CD4-positive, alpha-beta T cell treated with Interleukin-2 at 100 ng/mL for 4 hours (primary cell): ENCODE measurements around the gene ZC3H14.
A peak's percentile ranks its signal among the peaks of the same experiment; 100 is the strongest.
"Not testable (repeated sequence)": the region's sequence is repeated elsewhere in the genome, so short reads cannot be mapped to it uniquely, and the experiment has no call there.

Experiments used
- DNase-seq: peaks from one replicate; pipeline ENCODE4 v3.0.0-alpha.2; 2020; ENCODE audit warnings: low spot score

ZC3H14 gene, protein sequence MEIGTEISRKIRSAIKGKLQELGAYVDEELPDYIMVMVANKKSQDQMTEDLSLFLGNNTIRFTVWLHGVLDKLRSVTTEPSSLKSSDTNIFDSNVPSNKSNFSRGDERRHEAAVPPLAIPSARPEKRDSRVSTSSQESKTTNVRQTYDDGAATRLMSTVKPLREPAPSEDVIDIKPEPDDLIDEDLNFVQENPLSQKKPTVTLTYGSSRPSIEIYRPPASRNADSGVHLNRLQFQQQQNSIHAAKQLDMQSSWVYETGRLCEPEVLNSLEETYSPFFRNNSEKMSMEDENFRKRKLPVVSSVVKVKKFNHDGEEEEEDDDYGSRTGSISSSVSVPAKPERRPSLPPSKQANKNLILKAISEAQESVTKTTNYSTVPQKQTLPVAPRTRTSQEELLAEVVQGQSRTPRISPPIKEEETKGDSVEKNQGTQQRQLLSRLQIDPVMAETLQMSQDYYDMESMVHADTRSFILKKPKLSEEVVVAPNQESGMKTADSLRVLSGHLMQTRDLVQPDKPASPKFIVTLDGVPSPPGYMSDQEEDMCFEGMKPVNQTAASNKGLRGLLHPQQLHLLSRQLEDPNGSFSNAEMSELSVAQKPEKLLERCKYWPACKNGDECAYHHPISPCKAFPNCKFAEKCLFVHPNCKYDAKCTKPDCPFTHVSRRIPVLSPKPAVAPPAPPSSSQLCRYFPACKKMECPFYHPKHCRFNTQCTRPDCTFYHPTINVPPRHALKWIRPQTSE

DNA sequence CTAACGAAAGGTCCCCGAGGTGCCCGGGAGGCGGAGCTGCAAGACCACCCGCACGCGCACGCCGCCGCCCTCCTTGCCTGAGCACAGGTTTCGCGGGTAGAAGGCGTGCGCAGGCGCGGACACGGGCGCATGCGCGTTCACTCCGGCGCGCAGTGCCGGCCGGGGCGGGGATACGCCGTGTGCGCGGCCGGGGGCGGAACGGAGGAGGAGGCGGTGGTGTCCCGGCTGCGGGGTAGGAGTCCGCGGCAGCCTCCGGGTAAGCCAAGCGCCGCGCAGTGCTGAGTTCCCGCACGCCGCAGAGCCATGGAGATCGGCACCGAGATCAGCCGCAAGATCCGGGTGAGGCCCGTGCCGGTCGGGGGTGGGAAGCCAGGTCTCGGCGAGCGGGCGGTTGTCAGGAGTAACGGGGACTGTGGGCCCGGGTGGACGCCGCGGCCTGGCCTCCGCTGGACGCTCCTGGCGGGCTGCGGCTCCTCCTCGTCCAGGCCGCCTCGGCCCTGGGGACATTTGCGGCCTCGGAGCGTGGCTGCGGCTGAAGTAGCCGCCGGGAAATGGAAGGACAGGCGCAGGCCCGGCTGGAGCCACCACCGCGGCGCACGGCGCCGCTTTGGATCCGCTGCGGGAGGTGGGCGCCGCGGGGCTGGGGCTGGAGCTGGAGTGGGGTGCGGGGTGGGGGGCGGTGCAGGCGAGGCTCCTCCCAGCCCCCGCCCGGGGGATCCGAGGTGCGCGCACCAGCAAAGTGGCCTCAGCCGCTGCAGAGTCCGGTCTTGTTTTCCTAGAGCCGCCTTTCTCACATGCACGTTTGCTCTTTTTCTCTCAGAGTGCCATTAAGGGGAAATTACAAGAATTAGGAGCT lies at the start of gene ZC3H14:
Gene ZC3H14, plus strand, starts transcription at position 207 of the 856 bp plus-strand sequence. Its CDS starts 97 bp downstream, at position 304.
- peak; percentile 87 for DNase-seq

DNA sequence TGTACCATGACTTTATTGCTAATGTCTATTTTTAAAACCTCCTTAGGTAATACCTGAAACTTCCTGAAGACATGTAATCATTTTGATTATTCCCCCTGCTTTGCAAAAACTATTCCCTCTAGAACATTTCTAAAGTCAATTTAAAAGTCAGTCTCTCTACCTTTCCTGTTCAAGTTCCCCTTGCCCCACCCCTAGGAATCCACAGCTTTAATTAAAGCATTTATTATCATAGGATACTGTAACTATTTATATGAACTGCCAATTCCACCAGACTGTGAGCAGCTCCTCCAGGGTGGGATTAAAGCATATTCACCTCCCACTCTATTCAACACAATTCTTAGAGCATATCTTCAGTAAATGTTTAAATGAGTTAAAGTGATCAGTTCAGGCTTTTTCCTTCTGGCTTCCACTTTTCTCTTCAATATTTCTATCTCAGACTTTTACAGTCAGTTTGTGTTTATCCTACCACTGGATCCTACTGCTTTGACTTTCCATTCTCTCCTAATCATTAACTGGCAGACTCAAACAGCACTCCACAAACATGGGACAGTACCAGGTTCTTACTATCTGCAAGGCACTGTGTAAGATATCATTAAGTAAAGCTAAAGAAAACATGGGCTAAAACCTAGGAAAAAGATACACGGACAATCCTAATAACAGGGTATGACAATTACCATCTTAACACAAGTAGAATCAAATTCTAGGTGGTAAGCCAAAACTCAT lies 47.2 kb upstream of the ZC3H14 start:
- no peak for DNase-seq

DNA sequence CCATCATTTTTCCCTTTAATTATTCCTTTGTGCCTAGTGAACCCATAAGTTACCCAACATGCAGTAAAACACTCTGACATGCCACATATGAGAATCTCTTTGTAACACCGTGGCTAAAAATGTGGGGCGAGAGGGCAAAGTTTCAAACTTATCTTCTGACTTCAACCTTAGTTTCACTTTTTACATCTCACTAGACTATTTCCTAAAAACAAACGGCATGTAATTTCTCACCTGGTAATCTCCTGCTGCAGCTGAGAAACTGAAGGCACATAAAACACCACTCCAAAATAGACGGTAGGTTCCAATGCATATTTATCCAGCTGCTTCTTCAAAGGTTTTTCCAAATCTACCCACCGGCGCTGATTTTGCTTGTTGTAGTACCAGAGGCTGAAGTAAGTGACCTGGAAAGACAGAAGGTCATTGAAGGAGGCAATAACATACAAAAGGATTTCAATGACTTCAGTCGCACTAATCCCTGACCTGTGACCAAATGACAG lies 45.9 kb upstream of the ZC3H14 start:
- no peak for DNase-seq

DNA sequence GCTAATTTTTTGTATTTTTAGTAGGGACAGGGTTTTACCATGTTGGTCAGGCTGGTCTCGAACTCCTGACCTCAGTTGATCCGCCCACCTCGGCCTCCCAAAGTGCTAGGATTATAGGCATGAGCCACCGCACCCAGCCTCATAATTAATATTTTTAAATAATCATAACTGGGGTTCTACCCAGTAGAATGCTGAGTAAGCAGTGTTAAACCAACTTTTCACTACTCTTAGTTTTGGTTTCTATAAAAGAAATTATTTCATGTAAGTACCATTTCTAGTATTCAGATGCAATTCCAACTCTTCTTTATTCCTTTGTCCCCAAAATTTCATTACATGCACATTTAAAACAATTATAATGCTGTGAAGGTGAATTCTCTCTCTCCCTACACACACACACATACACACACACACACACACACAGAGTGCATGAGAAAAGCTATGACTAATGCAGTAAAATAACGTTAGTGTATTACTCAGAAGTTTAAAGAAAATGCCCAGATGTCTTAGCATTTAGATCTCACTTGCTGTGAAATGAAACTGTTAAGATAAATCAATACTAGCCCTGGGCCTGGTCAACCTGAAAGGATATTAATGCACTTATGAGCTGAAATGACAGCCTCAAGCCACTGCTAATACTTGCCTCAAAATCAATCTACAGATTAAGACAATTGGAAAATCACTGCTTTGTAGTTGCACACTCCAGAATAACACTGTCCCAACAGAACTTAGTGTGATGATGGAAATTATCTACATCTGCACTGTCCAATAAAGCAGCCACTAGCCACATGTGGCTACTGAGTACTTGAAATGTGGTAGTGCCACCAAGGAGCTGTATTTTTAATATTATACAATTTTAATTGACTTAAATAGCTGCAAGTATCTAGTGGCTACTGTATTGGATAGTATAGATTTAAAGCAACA lies 44.0 kb upstream of the ZC3H14 start:
- no peak for DNase-seq

DNA sequence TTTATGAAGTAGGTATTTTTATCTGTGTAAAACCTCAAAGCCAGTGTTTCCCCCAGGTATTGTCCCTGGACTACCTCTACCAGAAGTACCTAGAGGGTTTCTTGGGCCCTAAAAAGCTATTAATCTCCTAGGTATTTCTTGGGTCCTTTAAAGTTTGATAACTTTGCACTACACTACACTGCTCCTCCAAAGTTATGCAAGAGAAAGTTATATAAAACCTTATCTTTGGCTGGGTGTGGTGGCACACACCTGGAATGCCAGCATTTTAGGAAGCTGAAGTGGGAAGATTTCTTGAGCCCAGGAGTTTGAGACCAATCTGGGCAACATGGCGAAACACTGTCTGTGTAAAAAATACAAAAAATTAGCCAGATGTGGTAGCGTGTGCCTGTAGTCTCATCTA lies 42.9 kb upstream of the ZC3H14 start:
- no peak for DNase-seq

DNA sequence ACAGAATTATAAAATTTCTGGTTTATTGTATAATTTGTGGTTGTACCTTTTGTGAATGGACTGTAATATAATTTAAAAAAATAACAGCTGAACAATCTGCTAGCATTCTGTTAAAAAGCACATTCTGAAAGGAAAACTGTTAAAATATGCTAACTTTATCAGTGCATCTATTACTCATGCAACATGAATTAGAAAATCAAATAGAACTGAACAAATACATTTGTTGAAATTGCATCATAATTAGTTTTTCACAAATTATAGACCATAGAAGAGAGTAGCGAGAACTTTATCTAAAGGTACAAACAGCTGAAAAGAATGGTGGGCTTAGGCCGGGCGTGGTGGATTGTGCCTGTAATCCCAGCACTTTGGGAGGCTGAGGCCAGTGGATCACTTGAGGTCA lies 41.0 kb upstream of the ZC3H14 start:
- no peak for DNase-seq

DNA sequence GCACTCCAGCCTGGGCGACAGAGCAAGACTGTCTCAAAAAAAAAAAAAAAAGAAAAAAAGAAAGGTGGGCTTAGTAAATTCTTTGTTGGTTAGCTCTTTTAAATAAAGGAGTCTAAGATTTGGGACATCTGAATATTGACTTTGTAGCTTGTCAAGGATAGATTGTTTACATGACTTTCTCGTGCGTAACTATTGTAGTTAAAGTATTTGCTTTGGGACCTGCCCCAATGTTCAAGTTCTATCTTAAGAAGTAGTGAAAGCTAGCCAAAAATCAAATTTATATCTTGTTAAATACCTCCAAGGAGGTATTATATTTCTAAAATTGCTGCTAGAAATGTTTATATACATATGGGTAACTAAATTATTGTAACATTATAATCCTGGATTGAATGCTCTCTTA lies 40.4 kb upstream of the ZC3H14 start:
- DNase-seq = no peak

DNA sequence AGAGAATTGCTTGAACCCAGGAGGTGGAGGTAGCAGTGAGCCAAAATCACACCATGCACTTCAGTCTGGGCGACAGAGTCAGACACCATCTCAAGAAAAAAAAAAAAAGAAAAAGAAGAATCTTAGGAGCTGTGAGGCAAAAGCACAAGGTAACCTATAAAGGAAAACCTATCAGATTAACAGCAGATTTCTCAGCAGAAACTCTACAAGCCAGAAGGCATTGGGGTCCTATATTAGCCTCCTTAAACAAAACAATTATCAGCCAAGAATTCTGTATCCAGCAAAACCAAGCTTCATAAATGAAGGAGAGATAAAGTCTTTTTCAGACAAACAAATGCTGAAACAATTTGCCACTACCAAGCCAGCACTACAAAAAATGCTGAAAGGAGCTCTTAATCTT lies 32.9 kb upstream of the ZC3H14 start:
- not testable (repeated sequence) for DNase-seq

DNA sequence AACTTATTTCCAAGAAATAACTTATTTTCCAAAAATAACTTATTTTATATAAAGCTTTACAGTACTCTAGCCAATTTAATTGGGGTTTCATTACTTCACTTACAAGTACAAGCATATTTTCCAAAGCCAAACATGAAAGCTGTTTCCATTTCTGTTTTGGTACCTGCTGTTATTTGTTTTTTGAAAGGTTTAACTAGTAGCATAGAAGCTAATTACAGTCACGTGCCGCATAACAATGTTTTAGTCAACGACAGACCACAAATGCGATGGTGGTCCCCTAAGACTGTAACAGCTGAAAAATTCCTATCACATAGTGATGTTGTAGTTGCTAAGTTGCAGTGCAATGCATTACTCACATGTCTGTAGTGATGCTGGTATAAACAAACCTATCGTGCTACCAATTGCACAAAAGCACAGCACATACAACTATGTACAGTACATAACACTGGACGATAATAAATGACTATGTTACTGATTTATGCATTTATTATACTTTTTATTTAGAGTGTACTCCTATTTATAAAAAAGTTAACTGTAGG lies 29.7 kb upstream of the ZC3H14 start:
- no peak for DNase-seq

DNA sequence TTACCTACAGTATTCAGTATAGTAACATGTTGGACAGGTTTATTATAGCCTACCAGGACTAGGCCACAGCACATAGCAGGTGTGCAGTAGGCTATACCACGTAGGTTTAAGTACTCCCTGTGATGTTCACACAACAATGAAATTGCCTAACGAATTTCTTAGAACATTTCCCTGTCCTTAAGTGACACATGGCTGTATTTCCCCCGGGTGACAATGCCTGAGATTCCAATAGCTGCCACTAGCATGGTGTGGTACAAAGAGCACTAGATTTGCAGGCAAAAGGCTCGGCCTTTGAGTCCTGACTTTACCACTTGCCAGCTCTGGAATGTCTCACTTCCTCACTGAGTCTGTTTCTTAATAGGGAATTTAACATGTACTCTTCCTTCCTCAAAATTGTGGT lies 27.7 kb upstream of the ZC3H14 start:
- DNase-seq = no peak

DNA sequence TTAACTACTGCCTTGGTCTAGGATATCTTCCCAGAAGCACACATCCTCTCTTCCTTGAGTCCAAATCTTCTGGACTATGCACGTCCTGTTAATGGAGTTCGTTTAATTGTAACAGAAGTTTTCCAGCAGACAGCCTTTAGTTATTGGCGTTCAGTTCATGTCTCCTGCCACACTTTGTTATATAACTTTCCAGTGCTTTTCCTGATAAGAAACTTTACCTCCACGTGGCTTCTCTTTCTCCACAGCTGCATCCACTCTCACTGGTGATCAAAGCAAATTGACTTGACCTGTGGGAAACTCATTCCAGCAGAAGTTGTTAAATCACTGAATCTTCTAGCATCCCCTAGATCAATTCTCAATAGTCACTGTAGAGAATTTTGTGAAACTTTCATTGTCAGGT lies 27.0 kb upstream of the ZC3H14 start:
- no peak for DNase-seq

DNA sequence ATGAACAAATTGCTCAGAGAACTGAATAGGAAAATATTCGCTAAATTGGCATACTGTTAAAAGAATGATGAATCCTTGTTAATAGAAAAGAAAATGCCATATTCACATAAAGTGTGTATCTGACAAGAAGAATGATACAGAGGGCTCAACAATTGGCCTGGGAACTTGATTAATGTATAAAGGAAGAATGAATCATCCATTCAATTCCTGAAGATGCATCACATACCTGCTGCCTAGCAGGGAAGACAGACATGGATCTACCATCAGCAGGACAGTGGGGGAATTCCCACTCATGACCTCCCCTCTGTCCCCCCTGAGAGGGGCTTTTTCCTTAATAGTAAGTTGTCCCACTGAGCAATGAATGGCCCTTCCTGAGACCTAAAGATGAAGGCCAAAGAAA lies 21.5 kb upstream of the ZC3H14 start:
- DNase-seq = no peak

DNA sequence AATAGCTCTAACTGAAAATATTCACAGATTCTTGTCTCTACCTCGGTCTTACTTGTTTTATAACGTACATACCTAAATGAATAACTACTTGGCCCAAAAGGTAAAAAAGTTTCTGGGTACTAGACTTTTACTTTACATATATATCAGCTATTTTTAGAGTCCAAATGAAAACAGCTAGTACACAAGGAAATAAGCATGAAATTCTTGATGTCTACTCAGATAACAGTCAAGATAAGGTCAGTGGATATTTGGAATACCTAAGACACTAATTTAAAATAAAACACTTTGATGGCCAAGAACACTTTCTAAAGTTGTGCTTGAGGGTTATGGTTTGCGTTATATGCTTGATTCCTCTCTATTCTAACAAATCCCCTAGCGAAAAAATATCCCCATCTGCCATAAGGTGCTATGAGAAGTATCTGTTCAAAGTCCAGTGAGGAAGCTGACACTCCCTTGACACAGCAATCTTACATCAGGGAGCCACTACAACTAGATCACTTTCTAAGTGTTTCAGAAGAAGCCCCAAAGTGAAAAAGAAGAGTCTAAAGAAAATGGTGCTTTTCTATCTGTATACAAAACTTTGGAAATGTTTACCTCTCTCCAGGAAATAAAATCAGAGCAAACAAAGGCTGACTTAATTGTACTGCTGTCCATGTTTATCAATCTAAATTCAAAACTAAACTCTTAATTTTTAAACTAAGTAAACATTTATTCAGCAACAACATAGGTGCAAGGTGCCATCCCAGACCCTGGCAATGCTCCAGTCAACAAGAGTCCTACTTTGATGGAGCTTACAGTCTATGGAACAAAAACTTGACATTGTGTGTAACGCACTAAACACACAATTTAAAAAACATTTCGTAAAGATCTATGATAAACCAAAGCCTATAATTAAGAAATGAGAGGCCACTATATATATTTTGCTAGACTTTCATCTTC lies 19.7 kb upstream of the ZC3H14 start:
- no peak for DNase-seq

DNA sequence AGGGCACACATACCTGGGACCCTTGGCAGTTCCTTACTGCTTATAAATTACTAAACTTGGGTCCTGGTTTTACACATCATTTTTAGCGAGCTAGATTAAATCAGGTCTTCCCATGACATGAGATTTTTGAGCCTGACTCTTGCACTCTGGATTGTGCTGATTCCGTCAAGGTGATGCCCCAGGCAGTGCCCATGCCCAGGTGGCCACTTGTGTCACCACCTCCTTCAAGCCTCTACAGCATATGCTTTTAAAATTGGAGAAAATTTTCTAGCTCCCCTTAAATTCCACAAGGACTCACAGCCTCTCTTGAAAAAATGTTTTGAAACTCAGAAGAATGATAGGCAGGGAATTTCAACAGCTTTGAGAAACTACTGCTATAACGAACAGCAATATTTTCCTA lies 17.6 kb upstream of the ZC3H14 start:
- DNase-seq = no peak

DNA sequence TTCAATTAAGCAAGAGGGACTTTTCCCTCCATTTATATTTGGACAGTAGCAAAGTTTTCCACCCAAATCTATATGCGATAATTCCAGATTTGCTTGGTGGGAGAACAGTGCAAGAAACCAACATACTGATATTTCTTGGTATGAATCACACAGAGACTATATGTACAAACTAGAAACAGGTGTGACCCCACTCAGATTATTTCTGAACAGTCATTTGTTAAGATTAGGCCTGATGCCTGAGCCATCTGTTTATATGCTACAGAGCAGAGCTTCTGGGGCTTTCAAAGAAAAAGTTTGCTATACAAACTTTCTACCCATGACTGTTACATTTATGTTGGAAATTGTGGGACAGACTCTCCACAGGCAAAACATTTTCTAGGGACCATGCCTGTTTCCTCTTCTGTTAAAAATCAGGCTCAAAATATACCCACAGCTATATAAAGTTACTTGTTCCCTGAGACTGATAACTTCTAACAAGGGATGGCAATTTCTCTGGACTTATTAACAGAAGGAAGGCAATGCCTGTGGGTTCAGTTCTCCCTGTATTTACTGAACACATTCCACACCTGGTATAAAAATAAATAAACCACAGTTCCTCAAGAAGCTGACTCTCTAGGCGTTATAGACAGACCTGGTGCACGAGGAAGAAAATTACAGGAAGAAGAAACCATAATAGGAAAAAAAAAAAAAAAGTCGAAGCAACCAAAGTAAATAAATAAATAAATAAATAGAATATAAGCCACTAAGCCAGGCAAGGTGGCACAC lies 16.0 kb upstream of the ZC3H14 start:
- DNase-seq = no peak

DNA sequence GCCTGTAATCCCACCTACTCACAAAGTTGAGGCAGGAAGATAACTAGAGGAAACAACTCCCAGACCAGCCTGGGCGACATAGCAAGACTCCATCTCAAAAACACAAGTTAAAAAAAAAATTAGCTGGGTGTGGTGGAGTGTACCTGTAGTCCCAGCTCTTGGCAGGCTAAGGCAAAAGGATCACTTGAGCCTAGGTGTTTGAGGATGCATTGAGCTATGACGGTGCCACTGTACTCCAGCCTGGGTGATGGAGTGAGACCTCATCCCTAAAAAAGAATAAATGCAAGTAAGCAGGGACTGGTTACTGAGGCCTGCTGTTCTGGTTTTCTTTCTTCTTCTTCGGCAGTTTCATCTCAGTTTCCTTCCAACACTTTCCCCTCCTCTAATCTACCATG lies 15.5 kb upstream of the ZC3H14 start:
- no peak for DNase-seq

DNA sequence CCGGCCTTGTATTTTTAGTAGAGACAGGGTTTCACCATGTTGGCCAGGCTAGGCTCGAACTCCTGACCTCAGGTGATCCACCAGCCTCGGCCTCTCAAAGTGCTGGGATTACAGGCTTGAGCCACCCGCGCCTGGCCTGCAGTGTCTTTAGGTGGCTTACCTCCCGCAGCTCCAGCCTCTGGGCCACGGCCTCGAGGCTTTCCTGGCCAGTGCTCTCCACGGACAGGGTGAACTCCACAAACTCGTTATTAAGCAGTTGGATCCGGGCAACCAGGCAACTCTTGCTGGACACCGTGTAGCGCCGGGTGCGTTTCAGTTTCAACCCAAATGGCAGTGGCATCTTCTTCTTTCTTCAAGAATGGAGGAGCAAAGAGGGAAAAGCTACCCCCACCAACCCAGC lies 12.8 kb upstream of the ZC3H14 start:
- no peak for DNase-seq

DNA sequence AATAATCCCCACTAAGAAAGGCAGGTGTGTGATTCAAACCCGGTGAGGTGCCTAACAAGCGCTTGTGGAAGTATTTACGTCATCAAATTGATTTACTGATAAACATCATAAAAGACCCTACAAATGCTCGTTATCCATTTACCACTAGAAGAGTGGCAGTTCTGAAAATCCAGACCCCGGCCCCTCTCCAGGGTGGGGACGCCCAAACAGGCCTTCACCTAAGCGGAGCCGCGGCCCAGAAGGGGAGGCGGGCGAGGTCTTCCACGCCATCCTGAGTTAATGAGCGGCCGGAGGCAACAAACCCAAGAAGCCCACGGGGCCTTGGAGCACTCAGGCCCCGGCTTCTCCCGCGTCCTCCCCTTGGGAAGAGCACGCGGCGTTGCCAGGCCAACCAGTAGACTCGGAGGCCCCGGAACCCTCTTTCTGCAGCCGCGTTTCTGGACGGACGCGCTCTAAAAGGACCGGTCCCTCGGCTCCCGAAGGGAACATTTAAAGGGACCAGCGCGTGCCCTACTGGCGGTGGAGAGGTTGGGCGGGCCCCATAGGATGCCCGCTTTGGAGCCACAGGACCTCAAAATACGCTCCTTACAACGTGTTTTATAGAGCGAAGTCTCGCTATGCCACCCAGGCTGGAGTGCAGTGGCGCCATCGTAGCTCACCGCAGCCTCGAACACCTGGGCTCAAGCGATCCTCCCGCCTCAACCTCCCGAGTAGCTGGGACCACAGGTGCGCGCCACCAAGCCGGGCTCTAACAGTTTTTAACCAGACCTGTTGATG lies 11.6 kb upstream of the ZC3H14 start:
- peak; percentile 50 for DNase-seq
